Measurements from ENCODE around the gene C1orf21. TPM values are rescaled to one million over a fixed set of nuclear protein-coding genes. Genes with fewer than 3 reads are reported as not detected.

The C1orf21 gene
- total and polyA plus RNA-seq, 2 donors (not counting 1 experiment from before 2014, with no cell fraction given), result under 0.01 to 0.32 TPM

DNA sequence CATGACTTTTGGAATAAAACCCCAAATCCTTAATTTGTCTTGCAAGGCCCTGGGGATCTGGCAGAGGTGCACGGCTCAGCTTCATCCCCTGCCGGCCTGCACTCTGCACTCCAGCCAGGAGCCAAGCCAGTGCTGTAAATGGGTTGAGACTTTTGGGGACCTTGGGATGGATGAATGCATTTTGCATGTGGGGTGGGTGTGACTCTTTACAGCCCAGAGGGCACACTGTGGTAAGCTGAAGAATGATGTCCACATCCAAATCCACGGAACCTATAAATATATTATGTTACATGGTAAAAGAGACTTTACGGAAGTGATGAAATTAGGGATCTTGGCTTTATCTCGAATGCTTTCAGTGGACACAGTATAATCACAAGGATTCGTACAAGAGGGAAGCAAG is 190.0 kb downstream of the C1orf21 start:
- Mint-ChIP-seq H3K9me3 (ENCODE audit: insufficient read depth) (peaks cover 3% of the 10 kb centered on the region), H3K4me1 (no peaks in the 10 kb centered on the region), H3K27me3 (peaks cover 3% of the 10 kb centered on the region), H3K27ac (no peak overlapping the region), H3K4me3 (no peak overlapping the region)
- Histone ChIP-seq H3K36me3 (replicated peaks in 1 of 2; ENCODE audit: control extremely low read depth in 1 of 2, control insufficient read depth in 1 of 2, extremely low read depth in 1 of 2, insufficient read depth in 2 of 2, low read length in 1 of 2) (no peaks in the 10 kb centered on the region), H3K27me3 (replicated peaks in 1 of 4; ENCODE audit: control extremely low read depth in 1 of 4, control insufficient read depth in 3 of 4, insufficient read depth in 4 of 4, low read length in 3 of 4) (no peaks in the 10 kb centered on the region), H3K4me3 (ENCODE audit: control extremely low read depth in 1 of 5, extremely low read depth in 1 of 5, insufficient read depth in 1 of 5, low read depth in 2 of 5, low read length in 4 of 5) (no peak overlapping the region), H3K4me2 (replicated peaks; ENCODE audit: low read depth, low read length, poor library complexity, severe bottlenecking) (no peak overlapping the region), H3K4me1 (ENCODE audit: control insufficient read depth in 2 of 2, insufficient read depth in 2 of 2, low read length in 2 of 2) (no peaks in the 10 kb centered on the region), H4K20me1 (ENCODE audit: control insufficient read depth, insufficient read depth, low read length, poor library complexity, severe bottlenecking) (no peaks in the 10 kb centered on the region), H3K27ac (ENCODE audit: low read length in 2 of 2) (no peak overlapping the region), H3K79me2 (ENCODE audit: control insufficient read depth, insufficient read depth, low read length) (no peaks in the 10 kb centered on the region), H3K9me3 (ENCODE audit: control extremely low read depth in 1 of 3, control insufficient read depth in 2 of 3, insufficient read depth in 1 of 3, low read length in 2 of 3) (peaks cover 0 to 5% (median 0%) of the 10 kb centered on the region in 3 donors), H2AFZ (ENCODE audit: insufficient read depth, low read depth, low read length, poor library complexity, severe bottlenecking) (no peak overlapping the region), H3K9ac (ENCODE audit: low read length) (no peak overlapping the region)
- POLR2A ChIA-PET, result no interaction called here
- TF ChIP-seq EZH2 (IDR thresholded peaks at IDR 0.05; ENCODE audit: borderline replicate concordance, insufficient read depth, low read depth, low read length, poor library complexity, severe bottlenecking), result no peak
- no peak for TF ChIP-seq CTCF (IDR thresholded peaks at IDR 0.05)
- WGBS (ENCODE audit: insufficient coverage), result 96% methylated on average over 3 of the region's 6 CpGs
- CTCF ChIA-PET, result no interaction called here
- ATAC-seq (ENCODE audit: low read depth) (no peak), DNase-seq (no peak)
- intact Hi-C loops (cut with micrococcal nuclease), result no loop called here

GRCh38 chr1:184577319-184577718 is 190.5 kb downstream of the C1orf21 start:
- CTCF ChIA-PET, result no interaction called here

More at GRCh38 chr1:184577319-184577718, 190.5 kb downstream of the C1orf21 start:
- no peak for DNase-seq
- H3K4me3 ChIP-seq (ENCODE audit: control extremely low read depth in 1 of 5, extremely low read depth in 1 of 5, insufficient read depth in 1 of 5, low read depth in 2 of 5, low read length in 4 of 5), result no peak overlapping the region
- Mint-ChIP-seq H3K27me3 (peaks cover 3% of the 10 kb centered on the region), H3K4me1 (no peaks in the 10 kb centered on the region), H3K9me3 (ENCODE audit: insufficient read depth) (peaks cover 3% of the 10 kb centered on the region), H3K27ac (no peak overlapping the region), H3K4me3 (no peak overlapping the region)
- H3K36me3 ChIP-seq (replicated peaks in 1 of 2; ENCODE audit: control extremely low read depth in 1 of 2, control insufficient read depth in 1 of 2, extremely low read depth in 1 of 2, insufficient read depth in 2 of 2, low read length in 1 of 2), result no peaks in the 10 kb centered on the region
- no peaks in the 10 kb centered on the region for H4K20me1 ChIP-seq (ENCODE audit: control insufficient read depth, insufficient read depth, low read length, poor library complexity, severe bottlenecking)
- H3K4me2 ChIP-seq (replicated peaks; ENCODE audit: low read depth, low read length, poor library complexity, severe bottlenecking), result no peak overlapping the region
- H3K27me3 ChIP-seq (replicated peaks in 1 of 4; ENCODE audit: control extremely low read depth in 1 of 4, control insufficient read depth in 3 of 4, insufficient read depth in 4 of 4, low read length in 3 of 4), result no peaks in the 10 kb centered on the region
- H3K79me2 ChIP-seq (ENCODE audit: control insufficient read depth, insufficient read depth, low read length), result no peaks in the 10 kb centered on the region
- 97% methylated on average over 5 of the region's 6 CpGs for WGBS (ENCODE audit: insufficient coverage)
- peaks cover 0 to 5% (median 0%) of the 10 kb centered on the region in 3 donors for H3K9me3 ChIP-seq (ENCODE audit: control extremely low read depth in 1 of 3, control insufficient read depth in 2 of 3, insufficient read depth in 1 of 3, low read length in 2 of 3)
- no peak for ATAC-seq (ENCODE audit: low read depth)
- H3K27ac ChIP-seq (ENCODE audit: low read length in 2 of 2), result no peak overlapping the region
- no peak overlapping the region for H2AFZ ChIP-seq (ENCODE audit: insufficient read depth, low read depth, low read length, poor library complexity, severe bottlenecking)
- H3K9ac ChIP-seq (ENCODE audit: low read length), result no peak overlapping the region
- TF ChIP-seq EZH2 (IDR thresholded peaks at IDR 0.05; ENCODE audit: borderline replicate concordance, insufficient read depth, low read depth, low read length, poor library complexity, severe bottlenecking) (no peak), CTCF (IDR thresholded peaks at IDR 0.05) (no peak)
- no peaks in the 10 kb centered on the region for H3K4me1 ChIP-seq (ENCODE audit: control insufficient read depth in 2 of 2, insufficient read depth in 2 of 2, low read length in 2 of 2)
- POLR2A ChIA-PET, result no interaction called here
- intact Hi-C loops (cut with micrococcal nuclease), result no loop called here
